Glutamatergic neuron (in vitro differentiated cells): ENCODE results near the gene SIGLEC7. TPM values are rescaled to one million over a fixed set of nuclear protein-coding genes. Genes with fewer than 3 reads are reported as not detected.
A peak's percentile ranks its signal among the peaks of the same experiment; 100 is the strongest.

ENCODE experiments used
- DNase-seq: peaks from one replicate; pipeline ENCODE4 v3.0.0; 2022
- H3K27ac Mint-ChIP-seq: one replicate; pipeline ENCODE4 v1.8.0; 2020; ENCODE audit warnings: mild to moderate bottlenecking, mixed read lengths, inconsistent platforms; ENCODE audit not compliant: unreplicated experiment
- H3K27me3 Mint-ChIP-seq: one replicate; pipeline ENCODE4 v1.8.0; 2020; ENCODE audit warnings: mild to moderate bottlenecking, moderate library complexity, mixed read lengths, inconsistent platforms; ENCODE audit not compliant: unreplicated experiment
- H3K36me3 Mint-ChIP-seq: one replicate; pipeline ENCODE4 v1.8.0; 2020; ENCODE audit warnings: mild to moderate bottlenecking, mixed read lengths, inconsistent platforms; ENCODE audit not compliant: unreplicated experiment
- H3K4me1 Mint-ChIP-seq: one replicate; pipeline ENCODE4 v1.8.0; 2020; ENCODE audit warnings: mild to moderate bottlenecking, low read depth, mixed read lengths, inconsistent platforms; ENCODE audit not compliant: unreplicated experiment
- H3K4me3 Mint-ChIP-seq: one replicate; pipeline ENCODE4 v1.8.0; 2020; ENCODE audit warnings: mild to moderate bottlenecking, mixed read lengths, inconsistent platforms; ENCODE audit not compliant: unreplicated experiment
- H3K9me3 Mint-ChIP-seq: one replicate; pipeline ENCODE4 v1.8.0; 2020; ENCODE audit warnings: mild to moderate bottlenecking, moderate library complexity, mixed read lengths, inconsistent platforms; ENCODE audit not compliant: unreplicated experiment
- CTCF ChIP-seq: fragments of 200-600 bp; sonication (generic); IDR thresholded peaks from one replicate; pipeline ENCODE4 v1.5.0; 2021; ENCODE audit not compliant: partially characterized antibody, unreplicated experiment
- total RNA-seq: library from RNA; stranded (reverse); fragmentation: NEBNext Ultra II Directional; extraction: Animal tissue kit (Norgen Biotek cat#: 25700); gene quantifications from one replicate; pipeline ENCODE4 v1.2.1, GENCODE V29; 2021; ENCODE audit not compliant: unreplicated experiment

SIGLEC7 gene
- total RNA-seq, 1 donor from 2014 or later, result not detected

- Mint-ChIP-seq H3K4me3 (no peak overlapping the region), H3K9me3 (peaks cover 7% of the 10 kb centered on the region), H3K27ac (no peak overlapping the region), H3K36me3 (no peaks in the 10 kb centered on the region), H3K27me3 (peaks cover 10% of the 10 kb centered on the region), H3K4me1 (peaks cover 2% of the 10 kb centered on the region)
- no peak for DNase-seq
- TF ChIP-seq CTCF, result no peak
These were observed 45.5 kb upstream of the SIGLEC7 start for GRCh38 chr19:51096473-51097165.

DNA sequence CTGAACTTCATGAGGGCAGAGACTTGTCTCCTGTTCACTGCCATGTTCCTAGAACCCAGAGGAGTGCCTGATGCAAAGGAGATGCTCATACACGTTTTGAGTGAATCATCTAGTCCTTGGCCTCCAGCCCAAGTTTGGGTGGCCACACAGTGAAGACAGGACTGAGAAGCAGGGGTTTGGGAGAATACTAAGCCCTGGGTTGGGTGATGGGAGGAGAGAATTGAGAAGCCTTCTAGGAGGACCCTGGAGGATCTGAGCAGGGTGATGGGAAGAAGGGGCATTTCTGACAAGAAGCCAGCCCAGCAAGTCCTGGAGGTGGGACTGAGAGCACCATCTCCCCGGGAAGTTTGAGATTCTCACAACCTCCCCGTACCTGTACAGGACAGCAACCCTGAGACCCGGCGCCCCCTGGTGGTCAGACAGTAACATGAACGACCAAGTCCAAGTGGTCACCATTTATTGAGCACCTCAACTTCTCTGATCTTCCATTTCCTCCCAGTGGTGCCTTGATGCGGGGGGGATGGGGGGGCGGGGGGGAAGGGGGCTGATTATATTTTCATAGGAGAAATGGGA lies 44.8 kb upstream of the SIGLEC7 start:
- Mint-ChIP-seq H3K27me3 (peaks cover 8% of the 10 kb centered on the region), H3K27ac (no peak overlapping the region), H3K4me3 (no peak overlapping the region), H3K9me3 (peaks cover 6% of the 10 kb centered on the region), H3K4me1 (peaks cover 2% of the 10 kb centered on the region), H3K36me3 (no peaks in the 10 kb centered on the region)
- peak; percentile 81 for DNase-seq
- TF ChIP-seq CTCF, result peak; percentile 74

- Mint-ChIP-seq H3K4me3 (no peak overlapping the region), H3K4me1 (peaks cover 2% of the 10 kb centered on the region), H3K27ac (no peak overlapping the region), H3K9me3 (peaks cover 4% of the 10 kb centered on the region), H3K36me3 (no peaks in the 10 kb centered on the region), H3K27me3 (peaks cover 6% of the 10 kb centered on the region)
- TF ChIP-seq CTCF, result no peak
- DNase-seq, result no peak
These were observed 44.3 kb upstream of the SIGLEC7 start for GRCh38 chr19:51097796-51098195.

GRCh38 chr19:51098365-51099046 lies 43.6 kb upstream of the SIGLEC7 start:
- TF ChIP-seq CTCF, result peak; percentile 5
- Mint-ChIP-seq H3K4me3 (no peak overlapping the region), H3K27ac (no peak overlapping the region), H3K27me3 (peaks cover 6% of the 10 kb centered on the region), H3K9me3 (peaks cover 4% of the 10 kb centered on the region), H3K4me1 (peaks cover 2% of the 10 kb centered on the region), H3K36me3 (no peaks in the 10 kb centered on the region)
- peak; percentile 69 for DNase-seq

- Mint-ChIP-seq H3K36me3 (no peaks in the 10 kb centered on the region), H3K4me1 (peaks cover 2% of the 10 kb centered on the region), H3K27me3 (peaks cover 6% of the 10 kb centered on the region), H3K9me3 (peaks cover 4% of the 10 kb centered on the region), H3K27ac (no peak overlapping the region), H3K4me3 (peak overlapping the region; percentile 30)
- peak; percentile 1 for TF ChIP-seq CTCF
- no peak for DNase-seq
These were observed 43.1 kb upstream of the SIGLEC7 start for GRCh38 chr19:51099047-51099382.
